Measurements from ENCODE around the gene VWC2L.

DNA sequence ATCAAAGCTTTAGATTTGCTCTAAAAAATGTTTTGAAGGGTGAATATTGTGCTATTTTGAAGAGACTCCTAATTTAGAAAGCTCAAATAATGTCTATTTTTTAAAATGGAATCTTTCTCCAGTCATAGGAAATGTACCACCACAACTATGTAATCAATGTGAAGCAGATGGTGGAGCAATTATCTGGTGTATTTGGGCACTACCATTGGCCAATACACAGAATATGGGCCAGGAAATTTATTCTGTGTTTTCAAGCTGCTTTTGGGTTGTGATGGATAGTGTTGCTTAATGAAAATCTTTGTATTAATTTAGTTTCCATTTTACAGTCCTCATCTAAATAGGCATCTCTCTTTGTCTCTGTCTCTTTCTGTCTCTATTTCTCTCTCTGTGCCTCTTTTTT is 17.1 kb upstream of the VWC2L start:
- TF ChIP-seq, protein P1, sequence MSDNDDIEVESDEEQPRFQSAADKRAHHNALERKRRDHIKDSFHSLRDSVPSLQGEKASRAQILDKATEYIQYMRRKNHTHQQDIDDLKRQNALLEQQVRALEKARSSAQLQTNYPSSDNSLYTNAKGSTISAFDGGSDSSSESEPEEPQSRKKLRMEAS (IDR thresholded peaks at IDR 0.05), result no peak
- TF ChIP-seq CTCF (IDR thresholded peaks at IDR 0.05; ENCODE audit: low read depth, low read length, missing input control), result no peak
- no peak for TF ChIP-seq TAF1 (conservative IDR thresholded peaks at IDR 0.05)
- no peak for TF ChIP-seq SP1 (IDR thresholded peaks at IDR 0.05)
- TF ChIP-seq YY1 (IDR thresholded peaks at IDR 0.05), result no peak
- no peak for TF ChIP-seq RAD21 (IDR thresholded peaks at IDR 0.05)
- TF ChIP-seq REST (IDR thresholded peaks at IDR 0.05), result no peak
- no peak for TF ChIP-seq ZBTB33 (IDR thresholded peaks at IDR 0.05)
- no peak for TF ChIP-seq EGR1 (IDR thresholded peaks at IDR 0.05; ENCODE audit: low read depth in 2 of 2)
